Neural crest cell (in vitro differentiated cells): Measurements from ENCODE around the gene SORT1. TPM values are rescaled to one million over a fixed set of nuclear protein-coding genes. Genes with fewer than 3 reads are reported as not detected.

ENCODE experiments used
- DNase-seq: peaks from one replicate; pipeline ENCODE4 v3.0.0; 2021; ENCODE audit warnings: low read depth, mixed read lengths, low spot score
- H3K27ac Mint-ChIP-seq: one replicate; pipeline ENCODE4 v1.8.0; 2021; ENCODE audit warnings: mild to moderate bottlenecking, mixed read lengths; ENCODE audit not compliant: unreplicated experiment
- H3K27me3 Mint-ChIP-seq: 2 replicates; pipeline ENCODE4 v1.8.0; 2021; ENCODE audit warnings: low read depth, mild to moderate bottlenecking, mixed read lengths
- H3K36me3 Mint-ChIP-seq: 2 replicates; pipeline ENCODE4 v1.8.0; 2021; ENCODE audit warnings: low read depth, mild to moderate bottlenecking, mixed read lengths
- H3K4me1 Mint-ChIP-seq: 2 replicates; pipeline ENCODE4 v1.8.0; 2021; ENCODE audit warnings: mixed read lengths
- H3K4me3 Mint-ChIP-seq: one replicate; pipeline ENCODE4 v1.8.0; 2021; ENCODE audit warnings: mild to moderate bottlenecking, mixed read lengths
- H3K9me3 Mint-ChIP-seq: 2 replicates; pipeline ENCODE4 v1.8.0; 2021; ENCODE audit warnings: mixed read lengths
- total RNA-seq: library from RNA; stranded (reverse); gene quantifications from 2 replicates; pipeline ENCODE4 v1.2.1, GENCODE V29; 2021
- TF ChIP-seq, protein P1 (sequence below): fragments of 200-600 bp; sonication (generic); conservative IDR thresholded peaks from 2 replicates; pipeline ENCODE4 v1.5.0; 2021; ENCODE audit warnings: antibody characterized with exemption, mild to moderate bottlenecking

The SORT1 gene
- total RNA-seq, 1 donor from 2014 or later: 60.8 TPM

- peak; percentile 82 for DNase-seq
- Mint-ChIP-seq H3K27me3 (no peaks in the 10 kb centered on the region), H3K4me1 (peaks cover 33% of the 10 kb centered on the region), H3K27ac (peak within 1 kb of the TSS; percentile 94), H3K36me3 (no peaks in the 10 kb centered on the region), H3K4me3 (peak within 1 kb of the TSS; percentile 98), H3K9me3 (no peaks in the 10 kb centered on the region)
- TF ChIP-seq, protein P1, sequence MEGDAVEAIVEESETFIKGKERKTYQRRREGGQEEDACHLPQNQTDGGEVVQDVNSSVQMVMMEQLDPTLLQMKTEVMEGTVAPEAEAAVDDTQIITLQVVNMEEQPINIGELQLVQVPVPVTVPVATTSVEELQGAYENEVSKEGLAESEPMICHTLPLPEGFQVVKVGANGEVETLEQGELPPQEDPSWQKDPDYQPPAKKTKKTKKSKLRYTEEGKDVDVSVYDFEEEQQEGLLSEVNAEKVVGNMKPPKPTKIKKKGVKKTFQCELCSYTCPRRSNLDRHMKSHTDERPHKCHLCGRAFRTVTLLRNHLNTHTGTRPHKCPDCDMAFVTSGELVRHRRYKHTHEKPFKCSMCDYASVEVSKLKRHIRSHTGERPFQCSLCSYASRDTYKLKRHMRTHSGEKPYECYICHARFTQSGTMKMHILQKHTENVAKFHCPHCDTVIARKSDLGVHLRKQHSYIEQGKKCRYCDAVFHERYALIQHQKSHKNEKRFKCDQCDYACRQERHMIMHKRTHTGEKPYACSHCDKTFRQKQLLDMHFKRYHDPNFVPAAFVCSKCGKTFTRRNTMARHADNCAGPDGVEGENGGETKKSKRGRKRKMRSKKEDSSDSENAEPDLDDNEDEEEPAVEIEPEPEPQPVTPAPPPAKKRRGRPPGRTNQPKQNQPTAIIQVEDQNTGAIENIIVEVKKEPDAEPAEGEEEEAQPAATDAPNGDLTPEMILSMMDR: no peak
These were observed 28.8 kb upstream of the SORT1 start, which contains the start of gene PSMA5 for GRCh38 chr1:109426281-109427170. Gene PSMA5, minus strand, starts transcription at chr1:109426448. Its CDS starts 118 bp downstream, at chr1:109426330.

DNA sequence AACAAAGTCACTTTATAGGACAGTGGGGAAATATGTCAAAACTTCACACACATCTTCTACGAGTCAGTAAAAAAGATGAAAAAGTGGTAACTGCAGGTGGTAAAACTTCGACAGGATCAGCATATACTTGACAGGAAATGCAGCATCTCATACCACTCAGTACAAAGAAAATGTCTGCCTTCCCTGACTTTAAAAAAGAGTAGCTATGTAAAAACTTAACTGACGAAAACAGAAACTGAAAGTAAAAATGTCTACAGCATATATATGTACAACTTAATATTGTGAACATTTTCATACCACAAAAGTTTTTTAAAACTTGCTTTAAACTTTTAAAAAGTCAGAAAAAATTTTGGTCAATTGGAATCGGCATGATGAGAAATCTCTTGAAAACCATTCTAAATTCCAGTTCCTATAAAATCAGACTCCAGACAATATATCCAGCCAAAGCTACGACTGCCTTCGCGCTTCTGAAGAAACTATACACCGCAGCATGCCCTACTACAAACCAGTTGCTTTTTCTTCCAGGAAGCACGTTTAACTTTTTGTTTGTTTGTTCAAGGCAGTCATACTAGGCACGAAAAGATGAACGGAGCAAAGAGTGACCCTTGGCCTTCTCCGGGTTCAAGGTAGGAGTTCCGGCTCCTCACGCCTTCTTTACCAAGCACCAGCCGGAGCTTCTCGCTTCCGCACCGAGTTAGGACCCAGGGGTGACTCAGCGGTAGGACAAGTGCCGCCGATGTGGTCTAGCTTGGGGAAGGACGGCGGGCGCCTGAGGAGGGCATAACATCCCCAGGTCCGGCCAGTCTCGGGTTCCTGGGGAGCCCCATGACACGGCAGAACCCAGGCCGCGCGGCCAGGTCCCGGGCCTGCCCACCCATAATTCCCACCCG lies 27.9 kb upstream of the SORT1 start:
- Mint-ChIP-seq H3K36me3 (no peaks in the 10 kb centered on the region), H3K4me1 (peaks cover 33% of the 10 kb centered on the region), H3K9me3 (no peaks in the 10 kb centered on the region), H3K27ac (peak overlapping the region; percentile 94), H3K27me3 (no peaks in the 10 kb centered on the region), H3K4me3 (peak overlapping the region; percentile 98)
- peak; percentile 19 for DNase-seq
- TF ChIP-seq, protein P1: no peak

DNA sequence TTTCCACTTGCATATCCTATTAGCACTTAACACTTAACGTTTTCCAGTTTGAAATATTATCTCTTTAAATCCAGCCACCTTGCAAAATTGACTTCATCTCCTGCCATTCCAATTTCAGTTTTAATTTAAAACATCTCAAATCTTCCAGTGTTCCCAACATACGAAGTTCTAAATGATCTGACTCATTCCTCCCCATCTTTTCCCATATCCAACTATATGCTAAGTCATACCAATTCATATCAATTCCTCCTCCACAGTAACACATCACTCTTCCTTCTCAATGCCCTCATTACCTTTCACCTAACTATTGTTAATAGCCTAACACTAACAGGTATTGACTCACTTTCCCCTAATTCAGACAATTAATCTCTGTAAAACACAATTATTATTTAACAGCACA lies 25.8 kb upstream of the SORT1 start:
- H3K27ac Mint-ChIP-seq: no peak overlapping the region
- H3K9me3 Mint-ChIP-seq: no peaks in the 10 kb centered on the region
- peak overlapping the region; percentile 11 for H3K4me3 Mint-ChIP-seq
- peaks cover 33% of the 10 kb centered on the region for H3K4me1 Mint-ChIP-seq
- no peak for DNase-seq
- no peaks in the 10 kb centered on the region for H3K36me3 Mint-ChIP-seq
- no peaks in the 10 kb centered on the region for H3K27me3 Mint-ChIP-seq
- TF ChIP-seq, protein P1: no peak

DNA sequence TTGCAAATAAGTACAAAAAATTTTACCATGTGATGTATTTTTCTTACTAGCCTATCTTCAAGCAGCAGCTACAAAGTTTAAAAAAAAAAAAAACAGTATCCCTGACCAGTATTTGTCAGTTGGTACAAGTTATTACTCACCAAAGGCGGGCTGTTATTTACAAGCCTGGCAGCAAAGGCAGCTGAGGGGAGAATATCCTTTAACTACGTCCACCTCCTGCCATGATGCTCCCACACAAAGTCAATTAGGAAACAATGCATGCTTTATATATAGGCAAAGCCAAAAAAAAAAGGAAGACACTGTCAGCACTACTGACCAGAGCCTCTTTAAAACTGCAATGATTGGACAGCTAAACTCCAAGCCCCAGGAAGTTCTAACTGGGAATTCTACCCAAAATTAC lies 14.8 kb upstream of the SORT1 start:
- peaks cover 10% of the 10 kb centered on the region for H3K4me1 Mint-ChIP-seq
- TF ChIP-seq, protein P1: no peak
- no peak overlapping the region for H3K4me3 Mint-ChIP-seq
- no peaks in the 10 kb centered on the region for H3K9me3 Mint-ChIP-seq
- no peak for DNase-seq
- no peaks in the 10 kb centered on the region for H3K27me3 Mint-ChIP-seq
- no peak overlapping the region for H3K27ac Mint-ChIP-seq
- peaks cover 9% of the 10 kb centered on the region for H3K36me3 Mint-ChIP-seq

GRCh38 chr1:109404838-109405237 lies 7.1 kb upstream of the SORT1 start:
- Mint-ChIP-seq H3K27ac (no peak overlapping the region), H3K9me3 (no peaks in the 10 kb centered on the region), H3K36me3 (peaks cover 16% of the 10 kb centered on the region), H3K4me1 (no peaks in the 10 kb centered on the region), H3K4me3 (no peak overlapping the region), H3K27me3 (no peaks in the 10 kb centered on the region)
- DNase-seq: no peak
- TF ChIP-seq, protein P1: no peak
